ENCODE data around the gene SMIM1. TPM values are rescaled to one million over a fixed set of nuclear protein-coding genes. Genes with fewer than 3 reads are reported as not detected.

The SMIM1 gene
- total and polyA plus RNA-seq, 9 of the 15 experiments (the other 6 are each of a cell fraction or from before 2014, with no cell fraction given): 2.3 to 125 (median 24.3) TPM

DNA sequence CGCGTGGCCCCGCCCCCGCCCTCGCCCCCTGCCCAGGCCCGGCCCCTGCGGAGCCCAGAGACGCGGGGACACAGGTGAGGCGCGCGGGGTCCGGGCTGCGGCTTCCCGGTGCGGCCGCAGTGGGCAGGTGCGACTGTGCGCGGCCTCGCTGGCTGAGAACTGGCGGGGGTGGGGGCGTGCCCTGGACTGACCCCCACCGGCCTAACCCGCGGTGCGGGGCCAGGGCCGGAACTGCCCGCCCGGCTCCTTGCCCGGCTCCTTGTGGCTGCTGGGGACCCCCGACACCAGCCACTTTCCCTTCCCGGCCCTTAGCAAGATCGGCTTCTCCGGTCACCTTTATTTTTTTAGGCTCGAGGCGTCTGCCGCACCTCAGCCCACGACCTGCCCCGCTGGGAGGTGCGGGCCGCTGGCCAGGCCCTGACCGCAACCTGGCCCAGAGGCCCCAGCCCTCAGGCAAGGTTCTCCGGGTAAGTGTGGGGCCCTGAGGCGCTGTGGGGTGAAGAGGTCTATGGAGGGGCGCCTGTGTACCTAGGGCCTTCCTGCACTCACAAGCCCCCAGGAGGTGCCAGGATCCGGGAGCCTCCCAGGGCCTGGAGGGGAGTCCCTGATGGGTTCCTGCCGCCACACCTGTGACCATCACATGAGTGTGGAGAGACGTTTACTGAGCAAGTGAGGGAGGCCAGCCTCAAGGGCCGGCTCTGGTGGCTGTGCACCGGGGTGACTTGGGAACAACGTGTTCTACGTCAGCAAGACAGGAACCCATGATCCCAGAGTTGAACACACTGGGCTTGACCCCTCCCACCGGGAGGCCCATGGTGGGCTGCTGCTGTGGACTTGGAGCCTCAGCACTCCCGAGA, at the start of gene SMIM1 (continued):
- TF ChIP-seq, protein P1, sequence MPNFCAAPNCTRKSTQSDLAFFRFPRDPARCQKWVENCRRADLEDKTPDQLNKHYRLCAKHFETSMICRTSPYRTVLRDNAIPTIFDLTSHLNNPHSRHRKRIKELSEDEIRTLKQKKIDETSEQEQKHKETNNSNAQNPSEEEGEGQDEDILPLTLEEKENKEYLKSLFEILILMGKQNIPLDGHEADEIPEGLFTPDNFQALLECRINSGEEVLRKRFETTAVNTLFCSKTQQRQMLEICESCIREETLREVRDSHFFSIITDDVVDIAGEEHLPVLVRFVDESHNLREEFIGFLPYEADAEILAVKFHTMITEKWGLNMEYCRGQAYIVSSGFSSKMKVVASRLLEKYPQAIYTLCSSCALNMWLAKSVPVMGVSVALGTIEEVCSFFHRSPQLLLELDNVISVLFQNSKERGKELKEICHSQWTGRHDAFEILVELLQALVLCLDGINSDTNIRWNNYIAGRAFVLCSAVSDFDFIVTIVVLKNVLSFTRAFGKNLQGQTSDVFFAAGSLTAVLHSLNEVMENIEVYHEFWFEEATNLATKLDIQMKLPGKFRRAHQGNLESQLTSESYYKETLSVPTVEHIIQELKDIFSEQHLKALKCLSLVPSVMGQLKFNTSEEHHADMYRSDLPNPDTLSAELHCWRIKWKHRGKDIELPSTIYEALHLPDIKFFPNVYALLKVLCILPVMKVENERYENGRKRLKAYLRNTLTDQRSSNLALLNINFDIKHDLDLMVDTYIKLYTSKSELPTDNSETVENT (CRISPR knock-in tag; IDR thresholded peaks at IDR 0.05): peak; percentile 10; the same call in 1 of the 2 replicates
- TF ChIP-seq RBM39 (optimal IDR thresholded peaks at IDR 0.05; ENCODE audit: low read depth, low read length): no peak
- 0 out of 2 replicates have a peak, but pooled peaks have one; percentile 44 for TF ChIP-seq SREBF2 (CRISPR knock-in tag; IDR thresholded peaks at IDR 0.05)
- TF ChIP-seq HEY1 (CRISPR knock-in tag; IDR thresholded peaks at IDR 0.05; ENCODE audit: borderline replicate concordance): no peak
- no peak for TF ChIP-seq KAT7 (CRISPR knock-in tag; IDR thresholded peaks at IDR 0.05; ENCODE audit: borderline replicate concordance)
- TF ChIP-seq TEAD1 (CRISPR knock-in tag; IDR thresholded peaks at IDR 0.05): peak in 1 of 2 experiments; percentile 36; a peak in 1 of 4 replicates
- no peak for TF ChIP-seq ZNF174 (CRISPR knock-in tag; IDR thresholded peaks at IDR 0.05)
- no peak for TF ChIP-seq CBX8 (IDR thresholded peaks at IDR 0.05; ENCODE audit: borderline replicate concordance, extremely low read depth, low read depth, low read length, poor library complexity, severe bottlenecking)
- TF ChIP-seq, protein P2, sequence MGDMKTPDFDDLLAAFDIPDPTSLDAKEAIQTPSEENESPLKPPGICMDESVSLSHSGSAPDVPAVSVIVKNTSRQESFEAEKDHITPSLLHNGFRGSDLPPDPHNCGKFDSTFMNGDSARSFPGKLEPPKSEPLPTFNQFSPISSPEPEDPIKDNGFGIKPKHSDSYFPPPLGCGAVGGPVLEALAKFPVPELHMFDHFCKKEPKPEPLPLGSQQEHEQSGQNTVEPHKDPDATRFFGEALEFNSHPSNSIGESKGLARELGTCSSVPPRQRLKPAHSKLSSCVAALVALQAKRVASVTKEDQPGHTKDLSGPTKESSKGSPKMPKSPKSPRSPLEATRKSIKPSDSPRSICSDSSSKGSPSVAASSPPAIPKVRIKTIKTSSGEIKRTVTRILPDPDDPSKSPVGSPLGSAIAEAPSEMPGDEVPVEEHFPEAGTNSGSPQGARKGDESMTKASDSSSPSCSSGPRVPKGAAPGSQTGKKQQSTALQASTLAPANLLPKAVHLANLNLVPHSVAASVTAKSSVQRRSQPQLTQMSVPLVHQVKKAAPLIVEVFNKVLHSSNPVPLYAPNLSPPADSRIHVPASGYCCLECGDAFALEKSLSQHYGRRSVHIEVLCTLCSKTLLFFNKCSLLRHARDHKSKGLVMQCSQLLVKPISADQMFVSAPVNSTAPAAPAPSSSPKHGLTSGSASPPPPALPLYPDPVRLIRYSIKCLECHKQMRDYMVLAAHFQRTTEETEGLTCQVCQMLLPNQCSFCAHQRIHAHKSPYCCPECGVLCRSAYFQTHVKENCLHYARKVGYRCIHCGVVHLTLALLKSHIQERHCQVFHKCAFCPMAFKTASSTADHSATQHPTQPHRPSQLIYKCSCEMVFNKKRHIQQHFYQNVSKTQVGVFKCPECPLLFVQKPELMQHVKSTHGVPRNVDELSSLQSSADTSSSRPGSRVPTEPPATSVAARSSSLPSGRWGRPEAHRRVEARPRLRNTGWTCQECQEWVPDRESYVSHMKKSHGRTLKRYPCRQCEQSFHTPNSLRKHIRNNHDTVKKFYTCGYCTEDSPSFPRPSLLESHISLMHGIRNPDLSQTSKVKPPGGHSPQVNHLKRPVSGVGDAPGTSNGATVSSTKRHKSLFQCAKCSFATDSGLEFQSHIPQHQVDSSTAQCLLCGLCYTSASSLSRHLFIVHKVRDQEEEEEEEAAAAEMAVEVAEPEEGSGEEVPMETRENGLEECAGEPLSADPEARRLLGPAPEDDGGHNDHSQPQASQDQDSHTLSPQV (IDR thresholded peaks at IDR 0.05): no peak
- TF ChIP-seq, protein P3, sequence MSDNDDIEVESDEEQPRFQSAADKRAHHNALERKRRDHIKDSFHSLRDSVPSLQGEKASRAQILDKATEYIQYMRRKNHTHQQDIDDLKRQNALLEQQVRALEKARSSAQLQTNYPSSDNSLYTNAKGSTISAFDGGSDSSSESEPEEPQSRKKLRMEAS (CRISPR knock-in tag; IDR thresholded peaks at IDR 0.05): no peak; the same call in 1 of the 2 replicates
- TF ChIP-seq, protein P4, sequence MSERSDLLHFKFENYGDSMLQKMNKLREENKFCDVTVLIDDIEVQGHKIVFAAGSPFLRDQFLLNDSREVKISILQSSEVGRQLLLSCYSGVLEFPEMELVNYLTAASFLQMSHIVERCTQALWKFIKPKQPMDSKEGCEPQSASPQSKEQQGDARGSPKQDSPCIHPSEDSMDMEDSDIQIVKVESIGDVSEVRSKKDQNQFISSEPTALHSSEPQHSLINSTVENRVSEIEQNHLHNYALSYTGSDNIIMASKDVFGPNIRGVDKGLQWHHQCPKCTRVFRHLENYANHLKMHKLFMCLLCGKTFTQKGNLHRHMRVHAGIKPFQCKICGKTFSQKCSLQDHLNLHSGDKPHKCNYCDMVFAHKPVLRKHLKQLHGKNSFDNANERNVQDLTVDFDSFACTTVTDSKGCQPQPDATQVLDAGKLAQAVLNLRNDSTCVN (CRISPR knock-in tag; IDR thresholded peaks at IDR 0.05): no peak
- no peak for TF ChIP-seq SP1 (CRISPR knock-in tag; IDR thresholded peaks at IDR 0.05)
- TF ChIP-seq ZNF384 (IDR thresholded peaks at IDR 0.05; ENCODE audit: low read depth, low read length): no peak
